Dendritic cell treated with granulocyte-macrophage colony-stimulating factor and Interleukin-4, amounts not matched to agents 40 ng/mL and 50 ng/mL, for 4 days (primary cell): ENCODE data around the gene TIMM17A.

Source experiments
- H3K27ac Mint-ChIP-seq: one replicate; pipeline ENCODE4 v1.8.0; 2022; ENCODE audit warnings: mild to moderate bottlenecking, mixed read lengths
- H3K27me3 Mint-ChIP-seq: one replicate; pipeline ENCODE4 v1.8.0; 2022; ENCODE audit warnings: mild to moderate bottlenecking, mixed read lengths
- H3K36me3 Mint-ChIP-seq: one replicate; pipeline ENCODE4 v1.8.0; 2022; ENCODE audit warnings: low read depth, mixed read lengths
- H3K4me1 Mint-ChIP-seq: one replicate; pipeline ENCODE4 v1.8.0; 2022; ENCODE audit warnings: low read depth, mixed read lengths
- H3K4me3 Mint-ChIP-seq: one replicate; pipeline ENCODE4 v1.8.0; 2022; ENCODE audit warnings: mild to moderate bottlenecking, moderate library complexity, mixed read lengths
- H3K9me3 Mint-ChIP-seq: one replicate; pipeline ENCODE4 v1.8.0; 2022; ENCODE audit warnings: mixed read lengths
- intact Hi-C: fragments of 100-400 bp; cut with micrococcal nuclease; formaldehyde crosslinking; loops from one replicate; pipeline ENCODE4 v1.15.0; 2022

TIMM17A gene

GRCh38 chr1:201955009-201955728, at the start of gene TIMM17A:
Gene TIMM17A, plus strand, starts transcription at chr1:201955503. Its CDS starts 24 bp downstream, at chr1:201955527.
- no peaks in the 10 kb centered on the region for H3K9me3 Mint-ChIP-seq
- peaks cover under 1% of the 10 kb centered on the region for H3K27me3 Mint-ChIP-seq

GRCh38 chr1:201906336-201906735, 49.0 kb upstream of the TIMM17A start:
- no peak overlapping the region for H3K27ac Mint-ChIP-seq
- no peaks in the 10 kb centered on the region for H3K9me3 Mint-ChIP-seq
- no peaks in the 10 kb centered on the region for H3K36me3 Mint-ChIP-seq
- H3K27me3 Mint-ChIP-seq, result no peaks in the 10 kb centered on the region
- intact Hi-C loops, result no loop called here
- no peaks in the 10 kb centered on the region for H3K4me1 Mint-ChIP-seq
- no peak overlapping the region for H3K4me3 Mint-ChIP-seq

More at GRCh38 chr1:201955009-201955728, at the start of gene TIMM17A:
- Mint-ChIP-seq H3K4me1 (peaks cover 12% of the 10 kb centered on the region), H3K36me3 (peaks cover 41% of the 10 kb centered on the region), H3K4me3 (peak within 1 kb of the TSS; percentile 93), H3K27ac (peak within 1 kb of the TSS; percentile 100)
- intact Hi-C loops, result loop anchor here (1.0 kb wide), 1 partner anchor 73 kb away; no protein-coding TSS in a partner anchor

- Mint-ChIP-seq H3K4me1 (no peaks in the 10 kb centered on the region), H3K27ac (no peak overlapping the region), H3K4me3 (no peak overlapping the region), H3K27me3 (no peaks in the 10 kb centered on the region), H3K9me3 (no peaks in the 10 kb centered on the region), H3K36me3 (no peaks in the 10 kb centered on the region)
- intact Hi-C loops, result no loop called here
These were observed 47.7 kb upstream of the TIMM17A start for GRCh38 chr1:201907621-201908020.

GRCh38 chr1:201911826-201912571, 43.3 kb upstream of the TIMM17A start:
- no peaks in the 10 kb centered on the region for H3K4me1 Mint-ChIP-seq
- H3K4me3 Mint-ChIP-seq, result no peak overlapping the region
- intact Hi-C loops, result no loop called here
- no peak overlapping the region for H3K27ac Mint-ChIP-seq
- peaks cover 9% of the 10 kb centered on the region for H3K27me3 Mint-ChIP-seq
- H3K9me3 Mint-ChIP-seq, result no peaks in the 10 kb centered on the region
- no peaks in the 10 kb centered on the region for H3K36me3 Mint-ChIP-seq

- Mint-ChIP-seq H3K36me3 (no peaks in the 10 kb centered on the region), H3K4me1 (no peaks in the 10 kb centered on the region), H3K27ac (no peak overlapping the region), H3K27me3 (peaks cover 9% of the 10 kb centered on the region), H3K4me3 (no peak overlapping the region), H3K9me3 (no peaks in the 10 kb centered on the region)
- intact Hi-C loops, result no loop called here
These were observed 42.5 kb upstream of the TIMM17A start for GRCh38 chr1:201912832-201913231.

GRCh38 chr1:201914456-201915235, 40.7 kb upstream of the TIMM17A start:
- no peaks in the 10 kb centered on the region for H3K4me1 Mint-ChIP-seq
- H3K27me3 Mint-ChIP-seq, result peaks cover 14% of the 10 kb centered on the region
- H3K27ac Mint-ChIP-seq, result no peak overlapping the region

GRCh38 chr1:201916649-201917249, 38.6 kb upstream of the TIMM17A start:
- Mint-ChIP-seq H3K9me3 (peaks cover under 1% of the 10 kb centered on the region), H3K36me3 (no peaks in the 10 kb centered on the region), H3K4me3 (no peak overlapping the region), H3K27ac (no peak overlapping the region), H3K27me3 (peaks cover 14% of the 10 kb centered on the region), H3K4me1 (no peaks in the 10 kb centered on the region)
- intact Hi-C loops, result no loop called here

More at GRCh38 chr1:201914456-201915235, 40.7 kb upstream of the TIMM17A start:
- H3K36me3 Mint-ChIP-seq, result no peaks in the 10 kb centered on the region
- no peaks in the 10 kb centered on the region for H3K9me3 Mint-ChIP-seq
- intact Hi-C loops, result no loop called here
- no peak overlapping the region for H3K4me3 Mint-ChIP-seq

GRCh38 chr1:201917362-201918033, 37.8 kb upstream of the TIMM17A start:
- peaks cover 8% of the 10 kb centered on the region for H3K9me3 Mint-ChIP-seq
- no peaks in the 10 kb centered on the region for H3K36me3 Mint-ChIP-seq
- no peak overlapping the region for H3K4me3 Mint-ChIP-seq
- H3K4me1 Mint-ChIP-seq, result no peaks in the 10 kb centered on the region
- intact Hi-C loops, result no loop called here
- H3K27me3 Mint-ChIP-seq, result peaks cover 15% of the 10 kb centered on the region
- no peak overlapping the region for H3K27ac Mint-ChIP-seq

GRCh38 chr1:201918343-201918742, 37.0 kb upstream of the TIMM17A start:
- H3K4me1 Mint-ChIP-seq, result no peaks in the 10 kb centered on the region
- intact Hi-C loops, result no loop called here
- H3K9me3 Mint-ChIP-seq, result peaks cover 9% of the 10 kb centered on the region
- H3K27me3 Mint-ChIP-seq, result peaks cover 15% of the 10 kb centered on the region
- H3K36me3 Mint-ChIP-seq, result no peaks in the 10 kb centered on the region
- no peak overlapping the region for H3K4me3 Mint-ChIP-seq
- H3K27ac Mint-ChIP-seq, result no peak overlapping the region

GRCh38 chr1:201921952-201922558, 33.2 kb upstream of the TIMM17A start:
- Mint-ChIP-seq H3K4me1 (no peaks in the 10 kb centered on the region), H3K4me3 (no peak overlapping the region), H3K9me3 (peaks cover 9% of the 10 kb centered on the region), H3K27me3 (peaks cover 12% of the 10 kb centered on the region), H3K36me3 (no peaks in the 10 kb centered on the region), H3K27ac (no peak overlapping the region)
- intact Hi-C loops, result no loop called here

GRCh38 chr1:201925301-201925567, 30.1 kb upstream of the TIMM17A start:
- Mint-ChIP-seq H3K4me3 (no peak overlapping the region), H3K4me1 (no peaks in the 10 kb centered on the region), H3K9me3 (peaks cover 9% of the 10 kb centered on the region), H3K27me3 (peaks cover 7% of the 10 kb centered on the region), H3K36me3 (no peaks in the 10 kb centered on the region), H3K27ac (no peak overlapping the region)
- intact Hi-C loops, result no loop called here

- H3K27me3 Mint-ChIP-seq, result peaks cover 7% of the 10 kb centered on the region
These were observed 29.2 kb upstream of the TIMM17A start for GRCh38 chr1:201925981-201926645.

GRCh38 chr1:201928266-201928665, 27.0 kb upstream of the TIMM17A start:
- H3K9me3 Mint-ChIP-seq, result no peaks in the 10 kb centered on the region
- intact Hi-C loops, result no loop called here
- no peaks in the 10 kb centered on the region for H3K36me3 Mint-ChIP-seq
- H3K27me3 Mint-ChIP-seq, result peaks cover 6% of the 10 kb centered on the region
- H3K27ac Mint-ChIP-seq, result no peak overlapping the region
- no peaks in the 10 kb centered on the region for H3K4me1 Mint-ChIP-seq
- no peak overlapping the region for H3K4me3 Mint-ChIP-seq

More at GRCh38 chr1:201925981-201926645, 29.2 kb upstream of the TIMM17A start:
- no peaks in the 10 kb centered on the region for H3K36me3 Mint-ChIP-seq
- H3K9me3 Mint-ChIP-seq, result peaks cover 9% of the 10 kb centered on the region
- no peak overlapping the region for H3K27ac Mint-ChIP-seq
- intact Hi-C loops, result no loop called here
- H3K4me3 Mint-ChIP-seq, result no peak overlapping the region
- no peaks in the 10 kb centered on the region for H3K4me1 Mint-ChIP-seq
